Breast epithelium (tissue), 3 donors: ENCODE results near the gene OSMR.

Experiments used
- CTCF ChIP-seq, 3 donors: fragments of 450-650 bp; IDR thresholded peaks; one replicate each; pipeline ENCODE4 v1.5.1; 2016 to 2017; ENCODE audit warnings: antibody characterized with exemption in 3 of 3, mild to moderate bottlenecking in 3 of 3, moderate library complexity in 3 of 3
- POLR2A ChIP-seq: fragments of 450-650 bp; IDR thresholded peaks from one replicate; pipeline ENCODE4 v1.6.1; 2016; ENCODE audit warnings: antibody characterized with exemption, mild to moderate bottlenecking, moderate library complexity
- POLR2AphosphoS5 ChIP-seq, 3 donors: sonication (generic); formaldehyde crosslinking; IDR thresholded peaks; one replicate each; pipeline ENCODE4 v1.6.1; 2017; ENCODE audit warnings: antibody characterized with exemption in 3 of 3

- TF ChIP-seq CTCF (IDR thresholded peaks at IDR 0.05) (no peak), POLR2A (no peak), POLR2AphosphoS5 (IDR thresholded peaks at IDR 0.05) (no peak)
Observed at GRCh38 chr5:38979535-38979934, 133.7 kb downstream of the OSMR start.
